ENCODE data around the gene COPS4.
"Not testable (repeated sequence)": the region's sequence is repeated elsewhere in the genome, so short reads cannot be mapped to it uniquely, and the experiment has no call there.

Gene COPS4

GRCh38 chr4:83109480-83110222, 74.7 kb downstream of the COPS4 start:
- DNase-seq (ENCODE audit: low read depth, low spot score): peak; percentile 20

GRCh38 chr4:83110223-83110945, 75.4 kb downstream of the COPS4 start:
- TF ChIP-seq CTCF (IDR thresholded peaks at IDR 0.05; ENCODE audit: low read depth, low read length): peak; percentile 87
- peak; percentile 77 for DNase-seq (ENCODE audit: low read depth, low spot score)
- peak overlapping the region; percentile 56 for H3K4me3 ChIP-seq (ENCODE audit: low read depth, low read length)
- in situ Hi-C loops (cut with HindIII; ENCODE audit: low sequenced_read_pairs): no loop called here

More at GRCh38 chr4:83109480-83110222, 74.7 kb downstream of the COPS4 start:
- peak overlapping the region; percentile 56 for H3K4me3 ChIP-seq (ENCODE audit: low read depth, low read length)
- in situ Hi-C loops (cut with HindIII; ENCODE audit: low sequenced_read_pairs): no loop called here
- TF ChIP-seq CTCF (IDR thresholded peaks at IDR 0.05; ENCODE audit: low read depth, low read length): no peak

GRCh38 chr4:83110970-83111750, 76.2 kb downstream of the COPS4 start:
- H3K4me3 ChIP-seq (ENCODE audit: low read depth, low read length): no peak overlapping the region
- no peak for TF ChIP-seq CTCF (IDR thresholded peaks at IDR 0.05; ENCODE audit: low read depth, low read length)
- no peak for DNase-seq (ENCODE audit: low read depth, low spot score)
- in situ Hi-C loops (cut with HindIII; ENCODE audit: low sequenced_read_pairs): no loop called here

- in situ Hi-C loops (cut with HindIII; ENCODE audit: low sequenced_read_pairs); H3K4me3 ChIP-seq (ENCODE audit: low read depth, low read length); DNase-seq (ENCODE audit: low read depth, low spot score): not testable (repeated sequence)
Measured at GRCh38 chr4:83111751-83112141, 76.8 kb downstream of the COPS4 start.

GRCh38 chr4:83112231-83112630, 77.2 kb downstream of the COPS4 start:
- in situ Hi-C loops (cut with HindIII; ENCODE audit: low sequenced_read_pairs): no loop called here
- no peak for TF ChIP-seq CTCF (IDR thresholded peaks at IDR 0.05; ENCODE audit: low read depth, low read length)
- H3K4me3 ChIP-seq (ENCODE audit: low read depth, low read length): no peak overlapping the region
- DNase-seq (ENCODE audit: low read depth, low spot score): no peak

- TF ChIP-seq CTCF (IDR thresholded peaks at IDR 0.05; ENCODE audit: low read depth, low read length): no peak
- H3K4me3 ChIP-seq (ENCODE audit: low read depth, low read length): no peak overlapping the region
- in situ Hi-C loops (cut with HindIII; ENCODE audit: low sequenced_read_pairs): no loop called here
- DNase-seq (ENCODE audit: low read depth, low spot score): peak; percentile 36
Measured at GRCh38 chr4:83112678-83113428, 77.9 kb downstream of the COPS4 start.
